PC-9 (cell line): ENCODE results near the gene FGD5. TPM values are rescaled to one million over a fixed set of nuclear protein-coding genes. Genes with fewer than 3 reads are reported as not detected.

Experiments
- BruUV-seq: library from RNA; stranded (reverse); fragments of 400-500 nt; replicated peaks from 2 replicates; lab custom pipeline; 2021; lab: Mats Ljungman, UMichigan
- CTCF ChIA-PET: fragments of 300-600 bp; sonication (Branson Sonifier 250); formaldehyde crosslinking; loops from one replicate; lab custom pipeline; 2022; ENCODE audit warnings: antibody characterized with exemption; lab: Charles Lee
- POLR2A ChIA-PET: fragments of 300-600 bp; sonication (Branson Sonifier 250); formaldehyde crosslinking; loops from one replicate; lab custom pipeline; 2022; ENCODE audit warnings: antibody characterized with exemption; ENCODE audit not compliant: unreplicated experiment; lab: Charles Lee
- DNase-seq, 2 experiments: peaks; one replicate each; pipeline versions ENCODE4 v3.0.0 to v3.0.0-alpha.2; 2015 to 2022; ENCODE audit warnings: mixed read lengths in 1 of 2
- H2AFZ ChIP-seq: fragments of 200-600 bp; sonication (generic); 2 replicates; pipeline ENCODE4 v1.8.1; 2017; ENCODE audit warnings: antibody characterized with exemption
- H3F3A ChIP-seq: fragments of 200-600 bp; sonication (generic); 2 replicates; pipeline ENCODE4 v1.8.1; 2017; ENCODE audit warnings: antibody characterized with exemption, mild to moderate bottlenecking, low read depth; ENCODE audit not compliant: insufficient read depth
- H3K27ac ChIP-seq: fragments of 200-600 bp; sonication (generic); 2 replicates; pipeline ENCODE4 v1.6.1; 2016; ENCODE audit warnings: mixed run types
- H3K27me3 ChIP-seq: fragments of 200-600 bp; sonication (generic); 2 replicates; pipeline ENCODE4 v1.6.1; 2016; ENCODE audit warnings: low read depth, mixed run types; ENCODE audit not compliant: insufficient read depth
- H3K36me3 ChIP-seq: fragments of 200-600 bp; sonication (generic); 2 replicates; pipeline ENCODE4 v1.6.1; 2016; ENCODE audit warnings: low read depth, mixed run types
- H3K4me1 ChIP-seq: fragments of 200-600 bp; sonication (generic); replicated peaks from 2 replicates; pipeline ENCODE4 v1.6.1; 2016; ENCODE audit warnings: mixed run types; ENCODE audit not compliant: insufficient read depth
- H3K4me2 ChIP-seq: fragments of 200-600 bp; sonication (generic); 2 replicates; pipeline ENCODE4 v1.6.1; 2017; ENCODE audit warnings: mixed run types
- H3K4me3 ChIP-seq: fragments of 200-600 bp; sonication (generic); 2 replicates; pipeline ENCODE4 v1.6.1; 2016; ENCODE audit warnings: mixed run types
- H3K79me2 ChIP-seq: fragments of 200-600 bp; sonication (generic); 2 replicates; pipeline ENCODE4 v1.6.1; 2017; ENCODE audit warnings: low read depth, mixed run types
- H3K9me2 ChIP-seq: fragments of 200-600 bp; sonication (generic); 2 replicates; pipeline ENCODE4 v1.8.1; 2017; ENCODE audit warnings: mild to moderate bottlenecking; ENCODE audit not compliant: insufficient read depth
- H3K9me3 ChIP-seq: fragments of 200-600 bp; sonication (generic); 2 replicates; pipeline ENCODE4 v1.8.1; 2016; ENCODE audit warnings: low read depth; ENCODE audit not compliant: insufficient read depth
- H4K20me1 ChIP-seq: fragments of 200-600 bp; sonication (generic); 2 replicates; pipeline ENCODE4 v1.8.1; 2017; ENCODE audit not compliant: insufficient read depth
- EZH2 ChIP-seq: fragments of 200-600 bp; sonication (generic); IDR thresholded peaks from 2 replicates; pipeline ENCODE4 v1.8.0; 2017; ENCODE audit warnings: antibody characterized with exemption, low read depth
- intact Hi-C: fragments of 100-400 bp; cut with micrococcal nuclease; formaldehyde crosslinking; loops from one replicate; pipeline ENCODE4 v1.10.0; 2022; ENCODE audit not compliant: unreplicated experiment
- total RNA-seq: library from RNA; stranded (reverse); gene quantifications from 2 replicates; pipeline ENCODE4 v1.2.3, GENCODE V29; 2021
- TF ChIP-seq, protein P1 (sequence below): fragments of 200-600 bp; sonication (generic); conservative IDR thresholded peaks from 2 replicates; pipeline ENCODE4 v1.6.1; 2017; ENCODE audit warnings: mixed run types, antibody characterized with exemption, mild to moderate bottlenecking, moderate library complexity

Gene FGD5
- total RNA-seq, 1 experiment from 2014 or later = not detected

DNA sequence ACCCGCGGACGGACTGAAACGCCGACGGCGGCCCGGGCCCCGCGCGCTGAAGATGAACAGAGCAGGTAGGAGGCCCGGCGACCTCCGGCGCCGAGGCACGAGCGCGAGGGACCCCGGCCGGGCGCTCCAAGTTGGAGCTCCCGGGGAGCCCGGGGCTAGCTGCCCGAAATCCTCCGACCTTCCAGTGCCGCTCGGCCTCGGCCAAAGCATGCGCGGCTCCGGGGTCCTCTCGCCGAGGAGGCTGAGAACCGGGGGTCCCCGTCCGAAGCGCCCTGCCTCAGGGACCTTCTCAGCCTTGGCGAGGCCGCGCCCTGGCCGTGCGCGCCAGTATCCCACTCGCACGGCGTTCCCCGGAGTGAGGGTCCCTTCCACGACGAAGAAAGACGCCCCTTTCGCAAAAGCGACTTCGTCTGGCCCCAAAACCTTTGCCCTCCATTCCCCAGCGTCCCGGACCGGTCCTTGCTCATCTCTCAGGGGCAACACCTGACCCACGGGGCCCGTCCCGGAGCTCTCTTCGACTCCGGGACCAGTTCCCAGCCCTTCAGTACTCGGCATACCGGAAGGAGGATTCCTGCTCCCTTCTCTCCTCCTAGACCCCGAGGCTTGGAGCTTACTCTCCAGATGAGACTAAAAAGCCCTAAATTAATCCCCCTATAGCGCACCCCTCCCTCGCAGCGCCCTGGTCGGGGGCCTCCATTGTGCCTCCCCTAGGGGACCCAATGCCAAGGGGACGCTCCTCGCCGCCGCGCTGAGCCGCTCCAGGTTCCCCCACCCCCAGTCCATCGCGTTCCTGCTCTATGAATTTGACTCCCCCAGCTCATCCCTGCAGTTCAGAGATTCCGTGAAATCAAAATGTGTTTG, 7.7 kb upstream of the FGD5 start:
- no peaks in the 10 kb centered on the region for H3K9me2 ChIP-seq
- H3K27ac ChIP-seq = no peak overlapping the region
- no peaks in the 10 kb centered on the region for H3K79me2 ChIP-seq
- TF ChIP-seq, protein P1, sequence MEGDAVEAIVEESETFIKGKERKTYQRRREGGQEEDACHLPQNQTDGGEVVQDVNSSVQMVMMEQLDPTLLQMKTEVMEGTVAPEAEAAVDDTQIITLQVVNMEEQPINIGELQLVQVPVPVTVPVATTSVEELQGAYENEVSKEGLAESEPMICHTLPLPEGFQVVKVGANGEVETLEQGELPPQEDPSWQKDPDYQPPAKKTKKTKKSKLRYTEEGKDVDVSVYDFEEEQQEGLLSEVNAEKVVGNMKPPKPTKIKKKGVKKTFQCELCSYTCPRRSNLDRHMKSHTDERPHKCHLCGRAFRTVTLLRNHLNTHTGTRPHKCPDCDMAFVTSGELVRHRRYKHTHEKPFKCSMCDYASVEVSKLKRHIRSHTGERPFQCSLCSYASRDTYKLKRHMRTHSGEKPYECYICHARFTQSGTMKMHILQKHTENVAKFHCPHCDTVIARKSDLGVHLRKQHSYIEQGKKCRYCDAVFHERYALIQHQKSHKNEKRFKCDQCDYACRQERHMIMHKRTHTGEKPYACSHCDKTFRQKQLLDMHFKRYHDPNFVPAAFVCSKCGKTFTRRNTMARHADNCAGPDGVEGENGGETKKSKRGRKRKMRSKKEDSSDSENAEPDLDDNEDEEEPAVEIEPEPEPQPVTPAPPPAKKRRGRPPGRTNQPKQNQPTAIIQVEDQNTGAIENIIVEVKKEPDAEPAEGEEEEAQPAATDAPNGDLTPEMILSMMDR = no peak
- TF ChIP-seq EZH2 = no peak
- BruUV-seq = no TSS peak
- H3K36me3 ChIP-seq = no peaks in the 10 kb centered on the region
- ChIA-PET CTCF (no interaction called here), POLR2A (no interaction called here)
- no peak overlapping the region for H3K4me3 ChIP-seq
- no peak overlapping the region for H3K4me2 ChIP-seq
- DNase-seq = no peak
- intact Hi-C loops = no loop called here
- H2AFZ ChIP-seq = no peak overlapping the region
- H3F3A ChIP-seq = no peaks in the 10 kb centered on the region
- no peaks in the 10 kb centered on the region for H3K4me1 ChIP-seq
- no peaks in the 10 kb centered on the region for H4K20me1 ChIP-seq
- H3K9me3 ChIP-seq = no peaks in the 10 kb centered on the region
- H3K27me3 ChIP-seq = 0 out of 2 replicates have a peak, but pooled peaks cover 4% of the 10 kb centered on the region

DNA sequence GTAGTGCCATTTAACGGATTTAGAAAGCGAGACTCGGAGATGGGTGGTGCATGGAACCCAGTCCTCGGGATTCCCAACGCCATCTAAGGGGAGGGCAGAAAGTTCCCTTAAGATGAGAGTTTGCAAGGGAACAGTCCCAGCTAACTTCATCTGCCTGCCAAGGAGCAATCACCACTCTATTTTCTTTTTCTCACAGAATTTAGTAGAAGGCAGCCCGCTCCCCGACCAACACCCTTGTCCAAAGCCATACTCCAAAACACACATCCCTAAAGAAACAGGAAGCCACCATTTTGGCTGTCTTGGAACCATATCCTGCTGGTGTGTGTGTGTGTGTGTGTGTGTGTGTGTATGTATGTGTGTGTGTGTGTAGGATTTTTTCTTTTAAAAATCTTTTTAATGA, 7.1 kb upstream of the FGD5 start:
- H3K9me3 ChIP-seq = no peaks in the 10 kb centered on the region
- TF ChIP-seq EZH2 = no peak
- TF ChIP-seq, protein P1 = no peak
- no peaks in the 10 kb centered on the region for H3K9me2 ChIP-seq
- no peak overlapping the region for H3K4me2 ChIP-seq
- no peaks in the 10 kb centered on the region for H3K36me3 ChIP-seq
- no peaks in the 10 kb centered on the region for H3K79me2 ChIP-seq
- intact Hi-C loops = no loop called here
- DNase-seq = no peak
- BruUV-seq = no TSS peak
- H2AFZ ChIP-seq = no peak overlapping the region
- H3K27me3 ChIP-seq = 0 out of 2 replicates have a peak, but pooled peaks cover 4% of the 10 kb centered on the region
- H4K20me1 ChIP-seq = no peaks in the 10 kb centered on the region
- no peak overlapping the region for H3K27ac ChIP-seq
- no peaks in the 10 kb centered on the region for H3F3A ChIP-seq
- ChIA-PET POLR2A (no interaction called here), CTCF (no interaction called here)
- no peak overlapping the region for H3K4me3 ChIP-seq
- H3K4me1 ChIP-seq = no peaks in the 10 kb centered on the region

DNA sequence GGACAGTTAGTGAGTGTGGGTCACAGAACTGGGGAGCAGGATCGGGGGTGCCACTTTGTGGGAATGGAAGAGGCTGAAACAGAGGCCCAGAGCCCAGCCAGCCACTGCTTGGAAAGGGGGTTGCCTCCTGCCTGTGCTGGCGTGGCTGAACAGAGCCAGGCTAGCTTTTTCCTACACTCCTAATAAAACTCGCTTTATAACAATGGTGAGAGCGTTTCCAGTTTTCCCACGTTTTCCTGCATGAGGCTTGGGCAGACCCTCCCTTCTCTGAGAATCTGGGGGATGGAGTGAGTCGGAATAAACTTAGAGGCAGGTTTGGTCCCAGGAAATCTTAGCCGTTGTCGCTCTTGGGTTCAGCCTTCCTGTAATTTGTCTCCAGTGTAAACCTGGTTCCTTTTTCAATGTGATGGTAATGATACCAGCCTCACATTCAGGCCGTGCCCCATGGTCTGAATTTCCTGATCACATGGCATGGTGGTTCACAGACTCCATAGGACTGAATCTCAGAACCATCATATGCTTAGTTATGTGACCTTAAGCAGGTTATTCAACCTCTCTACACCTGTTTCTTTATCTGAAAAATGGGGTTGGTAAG, 6.5 kb upstream of the FGD5 start:
- Histone ChIP-seq H3K4me3 (no peak overlapping the region), H3K27ac (no peak overlapping the region), H3K79me2 (no peaks in the 10 kb centered on the region), H3K4me2 (no peak overlapping the region), H3K4me1 (no peaks in the 10 kb centered on the region), H2AFZ (no peak overlapping the region), H4K20me1 (no peaks in the 10 kb centered on the region), H3K36me3 (no peaks in the 10 kb centered on the region), H3K9me2 (no peaks in the 10 kb centered on the region), H3K9me3 (no peaks in the 10 kb centered on the region), H3F3A (no peaks in the 10 kb centered on the region), H3K27me3 (0 out of 2 replicates have a peak, but pooled peaks cover 4% of the 10 kb centered on the region)
- POLR2A ChIA-PET = no interaction called here
- intact Hi-C loops = no loop called here
- no peak for DNase-seq
- no peak for TF ChIP-seq EZH2
- TF ChIP-seq, protein P1 = no peak
- CTCF ChIA-PET = interaction anchor here (0.6 kb wide), 1 partner anchor 61 kb away, joined by 3 read pairs; no protein-coding TSS in a partner anchor
- BruUV-seq = no TSS peak
